PFSK-1 (cell line): ENCODE measurements around the gene HRK.

ENCODE experiments used
- FOXP2 ChIP-seq: optimal IDR thresholded peaks from 2 replicates; pipeline ENCODE3; 2011; ENCODE audit warnings: borderline replicate concordance, control low read depth, inconsistent platforms; ENCODE audit not compliant: insufficient read depth; ENCODE audit errors: extremely low read length, extremely low read depth
- POLR2AphosphoS5 ChIP-seq: IDR thresholded peaks from 2 replicates; pipeline ENCODE4 v1.6.1; 2012; ENCODE audit warnings: low read depth, mild to moderate bottlenecking, control low read depth, low read length, moderate library complexity
- SIN3A ChIP-seq: IDR thresholded peaks from 2 replicates; pipeline ENCODE4 v1.6.1; 2012; ENCODE audit warnings: mild to moderate bottlenecking, low read length, moderate library complexity, borderline replicate concordance; ENCODE audit not compliant: insufficient read depth
- TAF1 ChIP-seq: IDR thresholded peaks from 2 replicates; pipeline ENCODE4 v1.6.1; 2012; ENCODE audit warnings: low read length, control low read depth, borderline replicate concordance; ENCODE audit not compliant: insufficient read depth
- TF ChIP-seq, protein P1 (sequence below), 2 experiments: IDR thresholded peaks; 2 replicates each; pipeline versions ENCODE4 v1.6.1 to v1.8.0; 2011 to 2012; ENCODE audit warnings: low read depth in 2 of 2, low read length in 2 of 2, control low read depth in 1 of 2, inconsistent platforms in 1 of 2, mild to moderate bottlenecking in 1 of 2, moderate library complexity in 1 of 2; ENCODE audit not compliant: insufficient read depth in 1 of 2

HRK gene

GRCh38 chr12:116878567-116879508, 2.4 kb downstream of the HRK start:
- TF ChIP-seq SIN3A: no peak
- TF ChIP-seq, protein P1, sequence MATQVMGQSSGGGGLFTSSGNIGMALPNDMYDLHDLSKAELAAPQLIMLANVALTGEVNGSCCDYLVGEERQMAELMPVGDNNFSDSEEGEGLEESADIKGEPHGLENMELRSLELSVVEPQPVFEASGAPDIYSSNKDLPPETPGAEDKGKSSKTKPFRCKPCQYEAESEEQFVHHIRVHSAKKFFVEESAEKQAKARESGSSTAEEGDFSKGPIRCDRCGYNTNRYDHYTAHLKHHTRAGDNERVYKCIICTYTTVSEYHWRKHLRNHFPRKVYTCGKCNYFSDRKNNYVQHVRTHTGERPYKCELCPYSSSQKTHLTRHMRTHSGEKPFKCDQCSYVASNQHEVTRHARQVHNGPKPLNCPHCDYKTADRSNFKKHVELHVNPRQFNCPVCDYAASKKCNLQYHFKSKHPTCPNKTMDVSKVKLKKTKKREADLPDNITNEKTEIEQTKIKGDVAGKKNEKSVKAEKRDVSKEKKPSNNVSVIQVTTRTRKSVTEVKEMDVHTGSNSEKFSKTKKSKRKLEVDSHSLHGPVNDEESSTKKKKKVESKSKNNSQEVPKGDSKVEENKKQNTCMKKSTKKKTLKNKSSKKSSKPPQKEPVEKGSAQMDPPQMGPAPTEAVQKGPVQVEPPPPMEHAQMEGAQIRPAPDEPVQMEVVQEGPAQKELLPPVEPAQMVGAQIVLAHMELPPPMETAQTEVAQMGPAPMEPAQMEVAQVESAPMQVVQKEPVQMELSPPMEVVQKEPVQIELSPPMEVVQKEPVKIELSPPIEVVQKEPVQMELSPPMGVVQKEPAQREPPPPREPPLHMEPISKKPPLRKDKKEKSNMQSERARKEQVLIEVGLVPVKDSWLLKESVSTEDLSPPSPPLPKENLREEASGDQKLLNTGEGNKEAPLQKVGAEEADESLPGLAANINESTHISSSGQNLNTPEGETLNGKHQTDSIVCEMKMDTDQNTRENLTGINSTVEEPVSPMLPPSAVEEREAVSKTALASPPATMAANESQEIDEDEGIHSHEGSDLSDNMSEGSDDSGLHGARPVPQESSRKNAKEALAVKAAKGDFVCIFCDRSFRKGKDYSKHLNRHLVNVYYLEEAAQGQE (IDR thresholded peaks at IDR 0.05; ENCODE audit: insufficient read depth in 1 of 2, low read depth in 2 of 2, low read length in 2 of 2): no peak
- TF ChIP-seq FOXP2: no peak
- no peak for TF ChIP-seq TAF1
- TF ChIP-seq POLR2AphosphoS5: no peak

DNA sequence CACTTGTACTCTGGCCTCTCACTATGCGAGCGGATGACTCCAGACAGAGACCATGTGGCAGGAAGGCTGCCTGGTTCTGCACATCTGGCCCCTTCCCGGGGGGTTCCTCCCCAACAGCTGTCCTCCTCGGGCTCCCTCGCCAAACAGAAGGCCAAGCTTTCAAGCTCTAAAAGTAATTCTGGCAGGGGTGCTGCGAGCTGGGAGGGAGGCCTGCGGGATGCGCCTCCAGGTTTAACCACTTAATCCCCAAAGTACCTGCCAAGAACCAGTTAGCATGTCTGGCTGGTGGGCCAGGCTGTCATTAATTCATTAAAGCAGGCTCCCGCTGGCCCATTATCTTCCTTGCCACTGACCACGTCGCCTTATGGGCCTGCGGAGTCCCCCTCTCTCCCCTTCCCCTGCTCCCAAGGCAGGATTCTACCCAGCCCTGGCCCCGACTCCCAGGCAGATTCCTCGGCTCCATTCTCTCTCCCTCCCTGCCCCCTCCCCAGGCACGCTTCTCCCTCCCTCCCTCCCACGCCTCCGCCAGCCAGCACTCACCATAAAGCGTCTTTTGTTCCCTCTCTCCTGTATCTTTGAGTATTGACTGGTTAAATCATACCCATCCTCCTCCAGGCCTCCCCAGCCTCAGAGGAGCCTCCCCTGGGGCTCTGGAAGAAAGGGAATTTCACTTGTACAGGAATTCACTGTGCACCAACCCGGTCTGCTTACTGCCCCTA, 4.9 kb downstream of the HRK start:
- TF ChIP-seq, protein P1 (IDR thresholded peaks at IDR 0.05; ENCODE audit: insufficient read depth in 1 of 2, low read depth in 2 of 2, low read length in 2 of 2): no peak
- TF ChIP-seq SIN3A (no peak), TAF1 (no peak), POLR2AphosphoS5 (no peak), FOXP2 (no peak)

- TF ChIP-seq POLR2AphosphoS5 (no peak), FOXP2 (no peak), SIN3A (no peak), TAF1 (no peak)
- TF ChIP-seq, protein P1 (IDR thresholded peaks at IDR 0.05; ENCODE audit: insufficient read depth in 1 of 2, low read depth in 2 of 2, low read length in 2 of 2): no peak
Measured at GRCh38 chr12:116874324-116874995, 6.8 kb downstream of the HRK start.

DNA sequence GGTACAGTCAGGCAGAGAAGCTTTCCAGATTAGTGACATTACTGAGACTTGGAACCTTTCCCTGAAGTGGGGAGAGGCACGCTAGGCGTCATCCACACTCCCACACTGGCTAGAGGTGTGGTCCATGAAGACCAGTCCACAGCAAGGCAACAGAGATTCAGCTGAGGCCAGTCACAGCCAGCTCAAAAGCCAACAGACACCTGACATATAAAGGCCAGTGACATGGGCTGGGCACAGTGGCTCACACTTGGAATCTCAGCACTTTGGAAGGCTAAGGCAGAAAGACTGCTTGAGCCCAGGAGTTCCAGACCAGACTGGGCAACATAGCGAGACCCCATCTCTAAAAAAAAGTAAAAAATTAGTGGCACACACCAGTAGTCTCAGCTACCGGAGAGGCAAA, 10.9 kb downstream of the HRK start:
- TF ChIP-seq POLR2AphosphoS5: no peak
- TF ChIP-seq SIN3A: no peak
- no peak for TF ChIP-seq TAF1
- TF ChIP-seq, protein P1 (IDR thresholded peaks at IDR 0.05; ENCODE audit: insufficient read depth in 1 of 2, low read depth in 2 of 2, low read length in 2 of 2): no peak
- no peak for TF ChIP-seq FOXP2
